Umbilical cord (tissue), 2 donors: ENCODE data around the gene HOXD3. TPM values are rescaled to one million over a fixed set of nuclear protein-coding genes. Genes with fewer than 3 reads are reported as not detected.

Experiments
- DNase-seq: peaks from one replicate; pipeline ENCODE4 v3.0.0-alpha.2; 2015; ENCODE audit warnings: low spot score
- total RNA-seq: library from RNA; depleted of rRNA; stranded (reverse); fragments of >200 nt; gene quantifications from one replicate; pipeline ENCODE4 v1.2.3, GENCODE V29; 2014; ENCODE audit warnings: low replicate concordance; ENCODE audit not compliant: insufficient read depth

Gene HOXD3
- total RNA-seq, 1 donor from 2014 or later: not detected

DNA sequence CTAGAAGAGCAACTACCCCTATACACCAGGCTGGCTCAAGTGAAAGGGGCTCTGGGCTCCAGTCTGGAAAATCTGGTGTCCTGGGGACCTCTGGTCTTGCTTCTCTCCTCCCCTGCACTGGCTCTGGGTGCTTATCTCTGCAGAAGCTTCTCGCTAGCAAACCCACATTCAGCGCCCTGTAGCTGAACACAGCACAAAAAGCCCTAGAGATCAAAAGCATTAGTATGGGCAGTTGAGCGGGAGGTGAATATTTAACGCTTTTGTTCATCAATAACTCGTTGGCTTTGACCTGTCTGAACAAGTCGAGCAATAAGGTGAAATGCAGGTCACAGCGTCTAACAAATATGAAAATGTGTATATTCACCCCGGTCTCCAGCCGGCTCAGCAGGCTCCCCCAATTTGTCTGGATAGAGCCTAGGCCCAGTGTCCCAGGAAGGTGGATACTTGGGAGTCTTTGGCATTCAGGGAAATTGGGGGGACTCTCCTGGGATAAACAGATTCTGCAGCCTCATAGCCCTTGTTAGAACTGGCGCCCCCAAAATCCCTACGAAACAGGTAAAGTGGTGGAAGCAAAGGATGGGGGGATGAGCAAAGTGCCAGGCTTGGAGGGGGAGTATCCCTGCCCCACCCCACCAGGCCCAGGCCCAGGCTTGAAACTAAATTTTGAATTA is 8.2 kb upstream of the HOXD3 start:
- DNase-seq: no peak

GRCh38 chr2:176149481-176149938 is 7.6 kb upstream of the HOXD3 start:
- no peak for DNase-seq

DNA sequence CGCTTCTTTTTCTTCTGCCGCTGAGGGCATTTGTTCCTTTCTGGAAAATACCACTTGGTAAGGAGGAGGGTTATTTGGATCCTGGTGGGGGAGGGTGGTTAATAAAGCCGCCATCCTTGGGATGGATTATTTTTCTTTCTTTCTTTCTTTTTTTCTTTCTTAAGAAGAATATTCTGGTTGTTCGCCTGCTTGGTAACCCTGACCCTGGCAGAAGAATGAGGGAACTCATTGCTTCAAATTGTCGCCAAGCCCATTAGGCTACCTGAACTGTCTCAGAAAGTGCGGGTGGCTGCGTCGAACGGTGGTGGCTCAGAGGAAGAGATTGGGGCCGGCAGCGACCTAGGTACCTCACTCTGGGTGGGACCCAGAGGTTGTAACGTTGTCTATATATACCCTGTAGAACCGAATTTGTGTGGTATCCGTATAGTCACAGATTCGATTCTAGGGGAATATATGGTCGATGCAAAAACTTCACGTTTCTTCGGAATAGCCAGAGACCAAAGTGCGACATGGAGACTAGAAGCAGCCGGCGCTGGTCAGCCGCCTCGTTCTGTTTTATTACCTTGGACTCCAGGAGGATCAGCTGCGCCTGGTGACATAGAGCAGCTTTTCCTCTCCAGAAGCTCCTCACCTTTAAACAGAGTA is 7.0 kb upstream of the HOXD3 start:
- DNase-seq: no peak

GRCh38 chr2:176150584-176151441 is 6.3 kb upstream of the HOXD3 start:
- no peak for DNase-seq

DNA sequence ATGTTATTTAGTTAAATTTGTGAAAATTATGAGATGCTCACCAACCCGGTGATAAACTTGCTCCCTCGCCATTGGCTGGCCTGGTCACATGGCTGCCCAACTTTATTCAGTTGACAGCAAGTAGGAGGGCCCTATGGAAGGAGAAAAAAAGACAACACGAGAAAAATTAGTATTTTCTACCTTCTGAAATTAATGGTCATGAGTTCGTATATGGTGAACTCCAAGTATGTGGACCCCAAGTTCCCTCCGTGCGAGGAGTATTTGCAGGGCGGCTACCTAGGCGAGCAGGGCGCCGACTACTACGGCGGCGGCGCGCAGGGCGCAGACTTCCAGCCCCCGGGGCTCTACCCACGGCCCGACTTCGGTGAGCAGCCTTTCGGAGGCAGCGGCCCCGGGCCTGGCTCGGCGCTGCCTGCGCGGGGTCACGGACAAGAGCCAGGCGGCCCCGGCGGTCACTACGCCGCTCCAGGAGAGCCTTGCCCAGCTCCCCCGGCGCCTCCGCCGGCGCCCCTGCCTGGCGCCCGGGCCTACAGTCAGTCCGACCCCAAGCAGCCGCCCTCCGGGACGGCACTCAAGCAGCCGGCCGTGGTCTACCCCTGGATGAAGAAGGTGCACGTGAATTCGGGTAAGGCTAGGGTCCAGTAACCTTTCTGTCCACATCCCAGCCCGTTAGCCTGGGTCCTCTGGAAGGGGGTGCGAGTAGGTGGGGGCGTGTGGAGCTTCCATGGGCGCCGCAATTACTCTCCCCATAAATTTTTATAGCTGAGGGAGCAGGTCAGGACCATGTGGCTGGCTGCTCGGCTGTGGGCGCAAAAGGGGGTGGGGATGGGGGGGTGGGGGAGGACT is 5.4 kb upstream of the HOXD3 start, which contains the start of gene HOXD4:
TSS of gene HOXD4 (plus strand) at position 109 of the 846 bp plus-strand sequence. CDS start at position 193, 84 bp downstream.
- DNase-seq: no peak

- DNase-seq: no peak
These were observed 4.5 kb upstream of the HOXD3 start for GRCh38 chr2:176152350-176153181.

- DNase-seq: no peak
These were observed 2.4 kb upstream of the HOXD3 start for GRCh38 chr2:176154576-176155252.

DNA sequence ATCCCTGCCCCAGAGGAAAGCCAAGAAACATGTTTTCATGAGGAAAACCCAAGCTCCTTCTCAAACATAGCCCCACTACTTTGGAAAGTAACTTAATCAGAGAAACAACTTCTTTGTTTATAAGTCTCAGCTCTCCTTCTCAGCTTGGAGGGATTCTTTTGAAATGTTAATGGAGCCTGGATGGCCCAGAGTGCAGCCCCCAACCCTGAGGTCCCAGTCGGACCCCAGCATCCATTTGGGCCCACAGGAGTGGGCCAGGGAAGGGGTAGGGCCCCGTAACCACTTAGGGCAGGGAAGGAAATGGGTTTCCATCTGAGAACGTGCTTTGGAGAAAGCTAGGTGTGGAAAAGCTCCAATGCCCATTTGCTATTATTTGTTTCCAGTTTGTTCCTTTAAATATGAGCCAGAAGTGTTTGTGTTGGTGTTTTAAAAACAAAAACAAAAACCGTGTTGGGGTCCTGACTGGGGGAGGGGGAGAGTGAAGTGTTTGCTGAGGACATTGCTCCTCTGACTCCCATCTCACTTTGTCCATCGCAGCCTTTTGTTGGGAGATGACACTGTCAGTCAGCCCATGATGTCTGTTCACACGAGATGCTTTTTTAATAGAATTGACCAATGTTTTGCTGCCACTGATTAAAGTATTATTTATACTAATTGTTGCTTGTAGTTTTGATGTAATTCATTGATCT is 1.6 kb upstream of the HOXD3 start:
- DNase-seq: no peak

- DNase-seq: no peak
These were observed 753 bp upstream of the HOXD3 start for GRCh38 chr2:176156301-176156806.

DNA sequence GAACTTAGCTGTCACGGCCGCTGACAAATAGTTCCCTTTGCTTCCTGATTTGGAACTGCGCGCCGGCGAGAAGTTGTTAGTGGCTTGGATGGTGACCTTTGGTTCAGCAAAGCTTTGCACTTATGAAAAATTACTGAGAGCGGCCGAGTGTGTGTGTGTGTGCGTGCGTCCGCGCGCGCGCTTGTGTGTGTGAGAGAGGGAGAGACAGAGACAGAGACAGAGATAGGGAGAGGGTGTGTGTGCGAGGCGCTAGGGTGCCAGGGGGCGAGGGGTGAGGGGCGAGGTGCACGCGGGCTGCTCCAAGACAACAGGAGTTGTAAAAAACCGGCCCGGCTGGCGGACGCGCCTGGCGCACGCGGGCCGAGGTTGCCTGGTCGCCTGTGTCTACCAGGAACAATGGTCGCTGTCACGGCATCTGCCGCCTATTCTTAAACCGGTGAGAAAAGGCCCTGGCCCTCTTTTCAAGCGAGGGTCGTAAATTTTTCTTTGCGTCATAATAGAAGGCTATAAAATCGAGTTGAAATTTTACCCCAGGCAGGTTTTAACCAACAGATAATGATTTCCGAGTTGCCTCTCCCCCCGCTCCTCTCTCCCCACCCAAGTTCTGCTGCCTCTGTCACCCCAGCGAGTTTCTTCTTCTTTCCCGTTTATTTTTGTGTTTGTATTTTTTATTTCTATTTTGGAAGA is 535 bp downstream of the HOXD3 start:
- no peak for DNase-seq

DNA sequence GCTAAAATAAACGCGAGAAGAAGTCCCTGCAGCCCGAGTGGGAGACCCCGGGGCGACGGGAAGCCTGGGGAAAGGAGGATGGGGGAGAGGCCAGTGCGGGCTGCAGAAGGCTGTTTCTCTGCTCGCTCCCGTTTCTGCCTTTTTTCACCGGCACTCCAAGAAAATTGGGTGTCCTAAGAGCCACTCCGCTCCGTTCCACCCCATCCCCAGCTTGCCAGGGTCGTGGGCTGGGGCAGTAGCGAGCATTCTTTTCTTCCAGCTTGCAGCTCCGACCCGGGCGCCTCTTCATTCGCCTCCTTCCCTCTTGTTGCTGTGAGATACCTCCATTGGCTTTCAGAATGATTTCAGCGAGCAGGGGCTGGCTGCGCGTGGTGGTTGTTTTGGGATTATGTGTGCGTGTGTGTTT is 1.1 kb downstream of the HOXD3 start:
- DNase-seq: no peak

- no peak for DNase-seq
These were observed 2.0 kb downstream of the HOXD3 start for GRCh38 chr2:176158855-176159662.

DNA sequence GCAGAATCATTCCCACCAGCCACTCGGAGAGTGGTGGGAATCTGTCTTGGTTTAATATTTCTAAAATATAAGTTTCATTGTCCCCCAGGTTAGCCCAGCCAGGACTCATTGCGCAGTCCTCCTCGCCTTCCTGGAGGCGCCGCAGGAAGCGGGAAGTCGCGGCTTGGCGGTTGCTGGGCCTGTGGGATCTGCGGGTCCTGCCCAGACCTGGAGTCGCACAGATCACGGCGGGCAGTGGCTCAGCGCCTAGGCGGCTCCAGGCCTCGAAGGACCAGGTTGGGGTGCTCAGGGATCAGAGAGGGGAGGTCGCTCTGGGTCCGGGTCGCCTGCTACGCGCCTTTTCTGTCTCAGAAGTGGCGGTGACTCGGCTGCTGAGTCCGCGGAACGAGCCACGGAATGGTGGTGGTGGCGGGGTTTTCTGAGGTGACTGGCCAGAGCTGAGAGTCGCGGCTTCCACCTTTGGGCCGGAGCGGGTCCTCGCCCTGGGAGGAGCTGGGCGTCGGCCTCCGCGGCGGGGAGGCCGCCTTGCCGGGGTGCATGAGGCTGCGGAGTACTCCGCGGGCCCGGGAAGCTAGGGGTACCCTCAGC is 2.6 kb downstream of the HOXD3 start:
- no peak for DNase-seq

- DNase-seq: no peak
These were observed 3.3 kb downstream of the HOXD3 start for GRCh38 chr2:176160251-176160985.

- DNase-seq: no peak
These were observed 4.1 kb downstream of the HOXD3 start for GRCh38 chr2:176160986-176161824.
